ENCODE results near the gene SHISA9.

Gene SHISA9

GRCh38 chr16:13203725-13204124, 302.3 kb downstream of the SHISA9 start:
- no peak for DNase-seq

GRCh38 chr16:13205352-13205751, 304.0 kb downstream of the SHISA9 start:
- DNase-seq: no peak

- DNase-seq: no peak
Measured at GRCh38 chr16:13206606-13207005, 305.2 kb downstream of the SHISA9 start.

GRCh38 chr16:13207151-13207550, 305.8 kb downstream of the SHISA9 start:
- no peak for DNase-seq

GRCh38 chr16:13223666-13224065, 322.3 kb downstream of the SHISA9 start:
- DNase-seq: no peak

GRCh38 chr16:13229039-13229438, 327.6 kb downstream of the SHISA9 start:
- no peak for DNase-seq

- no peak for DNase-seq
Measured at GRCh38 chr16:13231365-13231764, 330.0 kb downstream of the SHISA9 start.

- DNase-seq: no peak
Measured at GRCh38 chr16:13234999-13235398, 333.6 kb downstream of the SHISA9 start.

GRCh38 chr16:13236308-13236707, 334.9 kb downstream of the SHISA9 start:
- DNase-seq: no peak

GRCh38 chr16:13238182-13238581, 336.8 kb downstream of the SHISA9 start:
- no peak for DNase-seq

GRCh38 chr16:13242201-13242600, 340.8 kb downstream of the SHISA9 start:
- no peak for DNase-seq

- no peak for DNase-seq
Measured at GRCh38 chr16:13244770-13245169, 343.4 kb downstream of the SHISA9 start.

- no peak for DNase-seq
Measured at GRCh38 chr16:13245713-13246377, 344.4 kb downstream of the SHISA9 start.

- DNase-seq: no peak
Measured at GRCh38 chr16:13254998-13255614, 353.7 kb downstream of the SHISA9 start.

- no peak for DNase-seq
Measured at GRCh38 chr16:13262270-13263090, 361.1 kb downstream of the SHISA9 start.

- no peak for DNase-seq
Measured at GRCh38 chr16:13264749-13265552, 363.6 kb downstream of the SHISA9 start.

GRCh38 chr16:13269359-13269758, 368.0 kb downstream of the SHISA9 start:
- DNase-seq: no peak

GRCh38 chr16:13269905-13270528, 368.6 kb downstream of the SHISA9 start:
- no peak for DNase-seq

- no peak for DNase-seq
Measured at GRCh38 chr16:13270602-13271001, 369.2 kb downstream of the SHISA9 start.

- no peak for DNase-seq
Measured at GRCh38 chr16:13289515-13289914, 388.1 kb downstream of the SHISA9 start.
